Panc1 (cell line): ENCODE measurements around the gene DAB1. TPM values are rescaled to one million over a fixed set of nuclear protein-coding genes. Genes with fewer than 3 reads are reported as not detected.

ENCODE experiments used
- ATAC-seq: fragments of 200-7000 bp; cut with Tn5 transposase; 2 replicates; pipeline ENCODE4 v1.9.1; 2020; ENCODE audit warnings: mild to moderate bottlenecking, moderate library complexity
- BruUV-seq: library from RNA; stranded (reverse); fragments of 400-500 nt; replicated peaks from 2 replicates; lab custom pipeline; 2021; lab: Mats Ljungman, UMichigan
- CTCF ChIA-PET: fragments of 300-600 bp; sonication (Branson Sonifier 250); formaldehyde crosslinking; loops from one replicate; lab custom pipeline; 2022; ENCODE audit warnings: antibody characterized with exemption; lab: Charles Lee
- POLR2A ChIA-PET: fragments of 300-600 bp; sonication (Branson Sonifier 250); formaldehyde crosslinking; loops from one replicate; lab custom pipeline; 2022; ENCODE audit warnings: antibody characterized with exemption; lab: Charles Lee
- DNase-seq: peaks from one replicate; pipeline ENCODE4 v3.0.0-alpha.2; 2010; ENCODE audit warnings: low read depth, low spot score
- H3K27ac ChIP-seq: 2 replicates; pipeline ENCODE4 v1.5.1; 2011; ENCODE audit warnings: mild to moderate bottlenecking, low read length, inconsistent platforms
- H3K27me3 ChIP-seq: fragments of 200-500 bp; sonication (Bioruptor generic); 2 replicates; pipeline ENCODE4 v1.6.0; 2014; ENCODE audit warnings: low read length, inconsistent platforms; ENCODE audit not compliant: control insufficient read depth, insufficient read depth
- H3K36me3 ChIP-seq: fragments of 200-500 bp; sonication (Bioruptor generic); 2 replicates; pipeline ENCODE4 v1.5.1; 2014; ENCODE audit warnings: inconsistent platforms, mild to moderate bottlenecking, low read length, moderate library complexity; ENCODE audit not compliant: control insufficient read depth, insufficient read depth
- H3K4me1 ChIP-seq: 2 replicates; pipeline ENCODE4 v1.5.1; 2011; ENCODE audit warnings: inconsistent platforms, mild to moderate bottlenecking, low read length, moderate library complexity; ENCODE audit not compliant: control insufficient read depth, insufficient read depth
- H3K4me3 ChIP-seq, 2 experiments: 2 replicates each; pipeline ENCODE4 v1.5.1; 2011 to 2012; ENCODE audit warnings: low read depth in 2 of 2, low read length in 2 of 2, mild to moderate bottlenecking in 2 of 2, inconsistent platforms in 1 of 2, moderate library complexity in 1 of 2
- H3K9me3 ChIP-seq: fragments of 200-500 bp; sonication (Bioruptor generic); 2 replicates; pipeline ENCODE4 v1.5.1; 2014; ENCODE audit warnings: low read depth, mild to moderate bottlenecking, inconsistent platforms, low read length, moderate library complexity; ENCODE audit not compliant: control insufficient read depth, insufficient read depth
- POLR2AphosphoS5 ChIP-seq: IDR thresholded peaks from 2 replicates; pipeline ENCODE4 v1.6.1; 2012; ENCODE audit warnings: mild to moderate bottlenecking, low read depth, low read length, moderate library complexity
- SIN3A ChIP-seq: IDR thresholded peaks from 2 replicates; pipeline ENCODE4 v1.6.1; 2012; ENCODE audit warnings: low read depth, mild to moderate bottlenecking, low read length, moderate library complexity, borderline replicate concordance; ENCODE audit not compliant: insufficient read depth
- TCF7L2 ChIP-seq: IDR thresholded peaks from 2 replicates; pipeline ENCODE4 v1.6.1; 2011; ENCODE audit warnings: mild to moderate bottlenecking, low read depth, low read length, inconsistent platforms
- in situ Hi-C: cut with HindIII; loops from 2 replicates; pipeline ENCODE4 v1.10.0; 2016; ENCODE audit warnings: low sequenced_read_pairs, low pct_unique_long_range_greater_than_20kb
- intact Hi-C: fragments of 100-400 bp; cut with micrococcal nuclease; formaldehyde crosslinking; loops from one replicate; pipeline ENCODE4 v1.10.0; 2022; ENCODE audit not compliant: unreplicated experiment
- total RNA-seq: library from RNA; stranded (reverse); gene quantifications from one replicate; pipeline ENCODE4 v1.2.1, GENCODE V29; 2021; ENCODE audit not compliant: unreplicated experiment
- TF ChIP-seq, protein P1 (sequence below): fragments of 450-650 bp; IDR thresholded peaks from 2 replicates; pipeline ENCODE4 v1.5.1; 2017; ENCODE audit warnings: mild to moderate bottlenecking
- TF ChIP-seq, protein P2 (sequence below), 2 experiments: IDR thresholded peaks; 2 replicates each; pipeline ENCODE4 v1.6.1; 2011 to 2012; ENCODE audit warnings: low read depth in 2 of 2, control low read depth in 1 of 2, low read length in 1 of 2, mild to moderate bottlenecking in 1 of 2, moderate library complexity in 1 of 2; ENCODE audit not compliant: insufficient read depth in 1 of 2

Gene DAB1
- total RNA-seq, 1 experiment from 2014 or later, result 0.05 TPM

DNA sequence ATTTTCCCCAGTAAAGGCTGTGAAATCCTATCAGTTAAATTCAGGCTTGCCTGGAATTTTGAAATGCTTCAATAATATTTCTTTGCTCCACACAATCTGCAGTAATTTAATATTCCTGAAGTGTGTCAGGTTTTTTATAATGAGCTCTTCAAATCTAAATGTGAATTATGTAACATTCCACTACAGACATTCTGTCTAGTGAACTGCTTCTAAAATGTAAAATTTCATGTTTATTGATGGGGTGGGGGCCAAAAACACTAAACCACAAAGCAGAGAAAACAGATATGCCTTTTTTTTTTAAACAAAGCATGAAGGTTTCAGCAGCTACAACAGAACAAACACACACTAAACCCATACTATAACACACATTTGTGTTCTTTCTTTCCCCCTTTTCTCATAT is 129.7 kb downstream of the DAB1 start:
- no peaks in the 10 kb centered on the region for H3K36me3 ChIP-seq
- in situ Hi-C loops (no loop called here), intact Hi-C loops (no loop called here)
- H3K27me3 ChIP-seq, result no peaks in the 10 kb centered on the region
- ChIA-PET POLR2A (no interaction called here), CTCF (no interaction called here)
- no peaks in the 10 kb centered on the region for H3K4me1 ChIP-seq
- H3K4me3 ChIP-seq, result no peak overlapping the region
- BruUV-seq, result no TSS peak
- ATAC-seq, result no peak
- H3K9me3 ChIP-seq, result no peaks in the 10 kb centered on the region
- no peak for DNase-seq
- H3K27ac ChIP-seq, result no peak overlapping the region
- TF ChIP-seq SIN3A (no peak), POLR2AphosphoS5 (no peak), TCF7L2 (no peak)
- TF ChIP-seq, protein P1, sequence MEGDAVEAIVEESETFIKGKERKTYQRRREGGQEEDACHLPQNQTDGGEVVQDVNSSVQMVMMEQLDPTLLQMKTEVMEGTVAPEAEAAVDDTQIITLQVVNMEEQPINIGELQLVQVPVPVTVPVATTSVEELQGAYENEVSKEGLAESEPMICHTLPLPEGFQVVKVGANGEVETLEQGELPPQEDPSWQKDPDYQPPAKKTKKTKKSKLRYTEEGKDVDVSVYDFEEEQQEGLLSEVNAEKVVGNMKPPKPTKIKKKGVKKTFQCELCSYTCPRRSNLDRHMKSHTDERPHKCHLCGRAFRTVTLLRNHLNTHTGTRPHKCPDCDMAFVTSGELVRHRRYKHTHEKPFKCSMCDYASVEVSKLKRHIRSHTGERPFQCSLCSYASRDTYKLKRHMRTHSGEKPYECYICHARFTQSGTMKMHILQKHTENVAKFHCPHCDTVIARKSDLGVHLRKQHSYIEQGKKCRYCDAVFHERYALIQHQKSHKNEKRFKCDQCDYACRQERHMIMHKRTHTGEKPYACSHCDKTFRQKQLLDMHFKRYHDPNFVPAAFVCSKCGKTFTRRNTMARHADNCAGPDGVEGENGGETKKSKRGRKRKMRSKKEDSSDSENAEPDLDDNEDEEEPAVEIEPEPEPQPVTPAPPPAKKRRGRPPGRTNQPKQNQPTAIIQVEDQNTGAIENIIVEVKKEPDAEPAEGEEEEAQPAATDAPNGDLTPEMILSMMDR, result no peak
- TF ChIP-seq, protein P2, sequence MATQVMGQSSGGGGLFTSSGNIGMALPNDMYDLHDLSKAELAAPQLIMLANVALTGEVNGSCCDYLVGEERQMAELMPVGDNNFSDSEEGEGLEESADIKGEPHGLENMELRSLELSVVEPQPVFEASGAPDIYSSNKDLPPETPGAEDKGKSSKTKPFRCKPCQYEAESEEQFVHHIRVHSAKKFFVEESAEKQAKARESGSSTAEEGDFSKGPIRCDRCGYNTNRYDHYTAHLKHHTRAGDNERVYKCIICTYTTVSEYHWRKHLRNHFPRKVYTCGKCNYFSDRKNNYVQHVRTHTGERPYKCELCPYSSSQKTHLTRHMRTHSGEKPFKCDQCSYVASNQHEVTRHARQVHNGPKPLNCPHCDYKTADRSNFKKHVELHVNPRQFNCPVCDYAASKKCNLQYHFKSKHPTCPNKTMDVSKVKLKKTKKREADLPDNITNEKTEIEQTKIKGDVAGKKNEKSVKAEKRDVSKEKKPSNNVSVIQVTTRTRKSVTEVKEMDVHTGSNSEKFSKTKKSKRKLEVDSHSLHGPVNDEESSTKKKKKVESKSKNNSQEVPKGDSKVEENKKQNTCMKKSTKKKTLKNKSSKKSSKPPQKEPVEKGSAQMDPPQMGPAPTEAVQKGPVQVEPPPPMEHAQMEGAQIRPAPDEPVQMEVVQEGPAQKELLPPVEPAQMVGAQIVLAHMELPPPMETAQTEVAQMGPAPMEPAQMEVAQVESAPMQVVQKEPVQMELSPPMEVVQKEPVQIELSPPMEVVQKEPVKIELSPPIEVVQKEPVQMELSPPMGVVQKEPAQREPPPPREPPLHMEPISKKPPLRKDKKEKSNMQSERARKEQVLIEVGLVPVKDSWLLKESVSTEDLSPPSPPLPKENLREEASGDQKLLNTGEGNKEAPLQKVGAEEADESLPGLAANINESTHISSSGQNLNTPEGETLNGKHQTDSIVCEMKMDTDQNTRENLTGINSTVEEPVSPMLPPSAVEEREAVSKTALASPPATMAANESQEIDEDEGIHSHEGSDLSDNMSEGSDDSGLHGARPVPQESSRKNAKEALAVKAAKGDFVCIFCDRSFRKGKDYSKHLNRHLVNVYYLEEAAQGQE (IDR thresholded peaks at IDR 0.05; ENCODE audit: insufficient read depth in 1 of 2, low read depth in 2 of 2, low read length in 1 of 2), result no peak

- Histone ChIP-seq H3K4me3 (no peak overlapping the region), H3K27me3 (no peaks in the 10 kb centered on the region), H3K4me1 (no peaks in the 10 kb centered on the region), H3K9me3 (no peaks in the 10 kb centered on the region), H3K36me3 (no peaks in the 10 kb centered on the region), H3K27ac (no peak overlapping the region)
- TF ChIP-seq, protein P1, result peak; percentile 15
- TF ChIP-seq, protein P2 (IDR thresholded peaks at IDR 0.05; ENCODE audit: insufficient read depth in 1 of 2, low read depth in 2 of 2, low read length in 1 of 2), result no peak
- ChIA-PET CTCF (no interaction called here), POLR2A (no interaction called here)
- in situ Hi-C loops (no loop called here), intact Hi-C loops (no loop called here)
- DNase-seq, result no peak
- no TSS peak for BruUV-seq
- no peak for ATAC-seq
Observed at GRCh38 chr1:57293214-57293613, 130.6 kb downstream of the DAB1 start.
